Breast epithelium (tissue), 4 donors: ENCODE measurements around the gene CTF1. TPM values are rescaled to one million over a fixed set of nuclear protein-coding genes. Genes with fewer than 3 reads are reported as not detected.

ENCODE experiments used
- DNase-seq, 2 donors: peaks; one replicate each; pipeline ENCODE4 v3.0.0-alpha.2; 2019; ENCODE audit warnings: low spot score in 2 of 2
- H3K27ac ChIP-seq, 2 donors: fragments of 200-600 bp; sonication (generic) in 1 of 2; one replicate each; pipeline ENCODE4 v1.5.1; 2016 to 2019; ENCODE audit warnings: mild to moderate bottlenecking in 1 of 2
- H3K27me3 ChIP-seq, 2 donors: fragments of 200-600 bp; sonication (generic) in 1 of 2; one replicate each; pipeline versions ENCODE4 v1.5.1 to v1.6.0; 2017 to 2019; ENCODE audit warnings: control low read depth in 1 of 2, mild to moderate bottlenecking in 1 of 2
- H3K36me3 ChIP-seq: fragments of 200-600 bp; one replicate; pipeline ENCODE4 v1.5.1; 2019
- H3K4me1 ChIP-seq, 2 donors: fragments of 200-600 bp; sonication (generic); one replicate each; pipeline ENCODE4 v1.5.1; 2016 to 2019; ENCODE audit warnings: control low read depth in 1 of 2
- H3K4me3 ChIP-seq, 3 donors: fragments of 200-600 bp; sonication (generic); 1 replicate in 2 of 3; 2 replicates in 1 of 3; pipeline ENCODE4 v1.5.1; 2016 to 2019; ENCODE audit warnings: mild to moderate bottlenecking in 3 of 3, moderate library complexity in 2 of 3
- H3K9me3 ChIP-seq, 2 donors: fragments of 200-600 bp; sonication (generic) in 1 of 2; one replicate each; pipeline ENCODE4 v1.5.1; 2016 to 2019; ENCODE audit warnings: control low read depth in 1 of 2
- POLR2A ChIP-seq: fragments of 450-650 bp; IDR thresholded peaks from one replicate; pipeline ENCODE4 v1.6.1; 2016; ENCODE audit warnings: antibody characterized with exemption, mild to moderate bottlenecking, moderate library complexity
- POLR2AphosphoS5 ChIP-seq, 3 donors: sonication (generic); formaldehyde crosslinking; IDR thresholded peaks; one replicate each; pipeline ENCODE4 v1.6.1; 2017; ENCODE audit warnings: antibody characterized with exemption in 3 of 3
- intact Hi-C: fragments of 100-400 bp; cut with DNase I; formaldehyde crosslinking; loops from one replicate; pipeline ENCODE4 v1.15.1; 2023; ENCODE audit warnings: low total_unique reads
- total RNA-seq, 3 donors: library from RNA; depleted of rRNA; stranded (reverse); fragments of >200 nt; gene quantifications; one replicate each; pipeline ENCODE4 v1.1.0, GENCODE V29; 2016
- TF ChIP-seq, protein P1 (sequence below), 3 donors: fragments of 450-650 bp; IDR thresholded peaks; one replicate each; pipeline ENCODE4 v1.5.1; 2016 to 2017; ENCODE audit warnings: antibody characterized with exemption in 3 of 3, mild to moderate bottlenecking in 3 of 3, moderate library complexity in 3 of 3

CTF1 gene
- total RNA-seq, 3 donors from 2014 or later: 2.6 to 4.5 (median 3.4) TPM

GRCh38 chr16:30882429-30883310, 13.7 kb upstream of the CTF1 start:
- Histone ChIP-seq H3K4me3 (no peak overlapping the region), H3K27me3 (no peaks in the 10 kb centered on the region), H3K36me3 (no peaks in the 10 kb centered on the region), H3K27ac (no peak overlapping the region), H3K4me1 (no peaks in the 10 kb centered on the region), H3K9me3 (no peaks in the 10 kb centered on the region)
- DNase-seq: no peak
- intact Hi-C loops: no loop called here
- TF ChIP-seq, protein P1, sequence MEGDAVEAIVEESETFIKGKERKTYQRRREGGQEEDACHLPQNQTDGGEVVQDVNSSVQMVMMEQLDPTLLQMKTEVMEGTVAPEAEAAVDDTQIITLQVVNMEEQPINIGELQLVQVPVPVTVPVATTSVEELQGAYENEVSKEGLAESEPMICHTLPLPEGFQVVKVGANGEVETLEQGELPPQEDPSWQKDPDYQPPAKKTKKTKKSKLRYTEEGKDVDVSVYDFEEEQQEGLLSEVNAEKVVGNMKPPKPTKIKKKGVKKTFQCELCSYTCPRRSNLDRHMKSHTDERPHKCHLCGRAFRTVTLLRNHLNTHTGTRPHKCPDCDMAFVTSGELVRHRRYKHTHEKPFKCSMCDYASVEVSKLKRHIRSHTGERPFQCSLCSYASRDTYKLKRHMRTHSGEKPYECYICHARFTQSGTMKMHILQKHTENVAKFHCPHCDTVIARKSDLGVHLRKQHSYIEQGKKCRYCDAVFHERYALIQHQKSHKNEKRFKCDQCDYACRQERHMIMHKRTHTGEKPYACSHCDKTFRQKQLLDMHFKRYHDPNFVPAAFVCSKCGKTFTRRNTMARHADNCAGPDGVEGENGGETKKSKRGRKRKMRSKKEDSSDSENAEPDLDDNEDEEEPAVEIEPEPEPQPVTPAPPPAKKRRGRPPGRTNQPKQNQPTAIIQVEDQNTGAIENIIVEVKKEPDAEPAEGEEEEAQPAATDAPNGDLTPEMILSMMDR (IDR thresholded peaks at IDR 0.05): no peak
- TF ChIP-seq POLR2A (no peak), POLR2AphosphoS5 (IDR thresholded peaks at IDR 0.05) (no peak)

DNA sequence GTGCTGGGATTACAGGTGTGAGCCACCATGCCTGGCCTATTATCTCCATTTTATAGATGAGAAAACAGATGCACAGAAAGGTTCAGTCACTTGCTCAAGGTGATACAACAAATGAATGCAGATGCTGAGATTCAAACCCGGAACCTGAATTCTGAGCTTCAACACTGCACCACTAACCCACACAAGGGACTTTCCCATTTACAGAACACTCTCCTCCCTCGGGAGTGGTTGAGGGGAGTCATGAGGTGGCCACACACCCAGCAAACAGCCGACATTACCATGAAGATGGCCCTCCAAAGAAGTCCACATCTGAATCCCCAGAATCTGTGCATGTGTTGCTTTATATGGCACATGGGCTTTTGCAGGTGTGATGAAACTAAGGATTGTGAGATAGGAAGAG, 11.7 kb upstream of the CTF1 start:
- intact Hi-C loops: no loop called here
- Histone ChIP-seq H3K4me3 (no peak overlapping the region), H3K4me1 (no peaks in the 10 kb centered on the region), H3K27me3 (no peaks in the 10 kb centered on the region), H3K9me3 (no peaks in the 10 kb centered on the region), H3K27ac (no peak overlapping the region), H3K36me3 (no peaks in the 10 kb centered on the region)
- DNase-seq: no peak
- no peak for TF ChIP-seq POLR2A
- TF ChIP-seq, protein P1 (IDR thresholded peaks at IDR 0.05): no peak
- no peak for TF ChIP-seq POLR2AphosphoS5 (IDR thresholded peaks at IDR 0.05)

GRCh38 chr16:30885196-30885595, 11.2 kb upstream of the CTF1 start:
- TF ChIP-seq, protein P1 (IDR thresholded peaks at IDR 0.05): no peak
- no peak for TF ChIP-seq POLR2A
- TF ChIP-seq POLR2AphosphoS5 (IDR thresholded peaks at IDR 0.05): no peak
- no peaks in the 10 kb centered on the region for H3K36me3 ChIP-seq
- intact Hi-C loops: no loop called here
- no peak overlapping the region for H3K27ac ChIP-seq
- DNase-seq: no peak
- no peaks in the 10 kb centered on the region for H3K9me3 ChIP-seq
- no peaks in the 10 kb centered on the region for H3K4me1 ChIP-seq
- H3K27me3 ChIP-seq: no peaks in the 10 kb centered on the region
- no peak overlapping the region for H3K4me3 ChIP-seq

- Histone ChIP-seq H3K36me3 (no peaks in the 10 kb centered on the region), H3K9me3 (no peaks in the 10 kb centered on the region)
Observed at GRCh38 chr16:30886145-30886544, 10.3 kb upstream of the CTF1 start.

DNA sequence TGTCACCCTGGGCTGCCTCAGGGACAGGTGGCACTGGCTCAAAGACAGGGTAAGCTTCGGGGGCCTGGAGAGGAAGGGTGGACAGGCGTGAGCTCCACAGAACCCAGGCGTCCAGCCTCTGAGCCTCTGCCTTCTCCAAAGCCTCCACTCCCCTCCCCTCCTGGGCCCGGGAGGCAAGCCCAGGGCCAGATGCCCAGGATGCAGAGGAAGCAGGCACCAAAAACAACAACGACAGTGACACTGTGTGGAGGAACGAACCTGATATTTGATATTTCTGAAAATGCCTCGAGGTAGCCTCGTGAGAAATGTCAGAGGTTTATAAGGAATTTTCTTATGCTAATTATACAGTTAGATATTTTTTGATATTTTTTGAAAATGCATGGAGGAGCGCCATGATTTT, 8.5 kb upstream of the CTF1 start:
- H3K36me3 ChIP-seq: no peaks in the 10 kb centered on the region
- intact Hi-C loops: no loop called here

More at GRCh38 chr16:30886145-30886544, 10.3 kb upstream of the CTF1 start:
- Histone ChIP-seq H3K4me3 (no peak overlapping the region), H3K27me3 (no peaks in the 10 kb centered on the region), H3K4me1 (no peaks in the 10 kb centered on the region), H3K27ac (no peak overlapping the region)
- TF ChIP-seq POLR2AphosphoS5 (IDR thresholded peaks at IDR 0.05): no peak
- no peak for TF ChIP-seq POLR2A
- TF ChIP-seq, protein P1 (IDR thresholded peaks at IDR 0.05): no peak
- intact Hi-C loops: no loop called here
- no peak for DNase-seq

More for the DNA sequence above, 8.5 kb upstream of the CTF1 start:
- no peak for TF ChIP-seq POLR2AphosphoS5 (IDR thresholded peaks at IDR 0.05)
- no peak for TF ChIP-seq POLR2A
- TF ChIP-seq, protein P1 (IDR thresholded peaks at IDR 0.05): no peak
- DNase-seq: no peak
- Histone ChIP-seq H3K4me3 (no peak overlapping the region), H3K27me3 (no peaks in the 10 kb centered on the region), H3K4me1 (no peaks in the 10 kb centered on the region), H3K9me3 (no peaks in the 10 kb centered on the region), H3K27ac (no peak overlapping the region)
